ENCODE data around the gene CAMTA2. TPM values are rescaled to one million over a fixed set of nuclear protein-coding genes. Genes with fewer than 3 reads are reported as not detected.
A peak's percentile ranks its signal among the peaks of the same experiment; 100 is the strongest.

CAMTA2 gene
- total and polyA plus RNA-seq, 9 of the 15 experiments (the other 6 are each of a cell fraction or from before 2014, with no cell fraction given): 0.24 to 25.1 (median 6.3) TPM

DNA sequence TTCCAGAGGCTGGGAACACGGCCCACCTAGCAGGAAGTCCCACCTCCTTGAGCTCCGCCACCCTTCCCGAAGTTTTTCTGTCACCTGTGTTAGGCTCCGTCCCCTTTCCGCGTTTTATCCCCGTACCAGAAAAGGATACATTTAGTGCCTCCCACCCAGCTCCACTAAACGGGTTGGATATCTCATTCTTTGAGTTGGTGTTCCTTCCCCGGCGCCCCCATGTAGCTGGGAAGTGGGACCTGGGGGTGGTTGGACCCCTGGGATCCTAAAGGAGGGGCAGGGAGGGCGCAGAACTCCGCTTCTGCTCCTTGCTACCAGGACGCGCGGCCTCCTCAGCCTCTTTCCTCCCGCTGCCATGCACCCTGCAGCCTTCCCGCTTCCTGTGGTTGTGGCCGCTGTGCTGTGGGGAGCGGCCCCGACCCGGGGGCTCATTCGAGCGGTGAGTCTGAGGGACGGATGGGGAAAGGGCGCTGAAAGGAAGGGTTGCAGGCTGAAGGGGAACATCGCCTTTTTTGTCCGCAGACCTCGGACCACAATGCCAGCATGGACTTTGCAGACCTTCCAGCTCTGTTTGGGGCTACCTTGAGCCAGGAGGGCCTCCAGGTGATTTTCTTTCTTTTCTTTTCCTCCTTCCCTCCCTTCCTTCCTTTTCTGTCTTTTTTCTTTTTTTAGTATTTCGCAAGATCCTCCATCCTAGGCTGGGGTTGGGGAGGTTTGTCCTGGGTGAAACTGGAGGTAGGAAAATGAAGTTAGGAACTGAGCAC, 46.7 kb downstream of the CAMTA2 start:
- Histone ChIP-seq H3K79me2 (ENCODE audit: control insufficient read depth, insufficient read depth, low read length) (peaks cover 71% of the 10 kb centered on the region), H3K4me3 (peak overlapping the region; percentile 96), H4K20me1 (replicated peaks; ENCODE audit: control insufficient read depth, insufficient read depth, low read length) (peaks cover 8% of the 10 kb centered on the region; the same call in 1 of the 2 replicates), H3K9me3 (replicated peaks; ENCODE audit: control insufficient read depth, insufficient read depth, low read depth, low read length) (no peaks in the 10 kb centered on the region), H2AFZ (ENCODE audit: low read depth, low read length) (peak overlapping the region; percentile 89), H3K9ac (ENCODE audit: insufficient read depth in 1 of 2, low read depth in 2 of 2, low read length in 2 of 2) (peak overlapping the region; percentile 95 to 98), H3K27me3 (ENCODE audit: control insufficient read depth in 2 of 2, insufficient read depth in 2 of 2, low read length in 2 of 2) (no peaks in the 10 kb centered on the region), H3K4me1 (replicated peaks in 1 of 2; ENCODE audit: control insufficient read depth in 2 of 2, insufficient read depth in 2 of 2, low read length in 2 of 2) (peaks cover 26 to 30% of the 10 kb centered on the region in 2 experiments; a peak in 4 of 5 replicates), H3K27ac (ENCODE audit: extremely low read depth, low read depth, low read length) (peak overlapping the region; percentile 90), H3K9me1 (ENCODE audit: control insufficient read depth, insufficient read depth, low read length) (no peaks in the 10 kb centered on the region), H3K4me2 (ENCODE audit: insufficient read depth, low read length) (peak overlapping the region; percentile 96), H3K36me3 (ENCODE audit: control insufficient read depth, insufficient read depth, low read length) (peaks cover 70% of the 10 kb centered on the region)
- ATAC-seq: peak; percentile 35
- 1% methylated on average over 21 of the region's 29 CpGs for WGBS (ENCODE audit: insufficient coverage, low coverage, missing lambda C conversion rate)
- DNase-seq (ENCODE audit: extremely low read depth in 1 of 4, low spot score in 3 of 4): peak; percentile 55 to 81 (median 64)
- in situ Hi-C loops (cut with MboI) (no loop called here), intact Hi-C loops (cut with micrococcal nuclease) (no loop called here)
- TSS peak; percentile 79 for BruUV-seq (replicated peaks)
- no peak for FAIRE-seq
- CTCF ChIA-PET (ENCODE audit: low intra/inter-chr PET ratio): interaction anchor here (0.6 kb wide), 1 partner anchor 47 kb away, joined by 3 read pairs; the partner anchor contains the start of gene CAMTA2
- POLR2A ChIA-PET: interaction anchor here (0.6 to 1.6 kb wide), 11 partner anchors 9 to 161 kb away, joined by 3 to 20 read pairs (median 4); partner anchors contain the start of genes ENO3, PFN1 and SPAG7
- TF ChIP-seq, protein P1, sequence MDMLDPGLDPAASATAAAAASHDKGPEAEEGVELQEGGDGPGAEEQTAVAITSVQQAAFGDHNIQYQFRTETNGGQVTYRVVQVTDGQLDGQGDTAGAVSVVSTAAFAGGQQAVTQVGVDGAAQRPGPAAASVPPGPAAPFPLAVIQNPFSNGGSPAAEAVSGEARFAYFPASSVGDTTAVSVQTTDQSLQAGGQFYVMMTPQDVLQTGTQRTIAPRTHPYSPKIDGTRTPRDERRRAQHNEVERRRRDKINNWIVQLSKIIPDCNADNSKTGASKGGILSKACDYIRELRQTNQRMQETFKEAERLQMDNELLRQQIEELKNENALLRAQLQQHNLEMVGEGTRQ (CRISPR knock-in tag; IDR thresholded peaks at IDR 0.05): no peak
- TF ChIP-seq GABPA (tag; conservative IDR thresholded peaks at IDR 0.05; ENCODE audit: low read depth) (peak; percentile 81), POLR2G (IDR thresholded peaks at IDR 0.05; ENCODE audit: low read depth, low read length) (peak; percentile 75), PHF20 (IDR thresholded peaks at IDR 0.05; ENCODE audit: partially characterized antibody) (peak; percentile 46), RBBP5 (IDR thresholded peaks at IDR 0.05; ENCODE audit: borderline replicate concordance, insufficient read depth, low read length, poor library complexity, severe bottlenecking) (peak; percentile 11), DACH1 (IDR thresholded peaks at IDR 0.05; ENCODE audit: partially characterized antibody) (no peak), EGR1 (conservative IDR thresholded peaks at IDR 0.05) (0 out of 2 replicates have a peak, but pooled peaks have one; percentile 7), CC2D1A (IDR thresholded peaks at IDR 0.05) (0 out of 2 replicates have a peak, but pooled peaks have one; percentile 11), POLR2H (tag; IDR thresholded peaks at IDR 0.05; ENCODE audit: low read depth) (no peak), GTF2A2 (tag; IDR thresholded peaks at IDR 0.05) (no peak), ZNF561 (CRISPR knock-in tag; conservative IDR thresholded peaks at IDR 0.05) (no peak), ETV5 (CRISPR knock-in tag; IDR thresholded peaks at IDR 0.05; ENCODE audit: low read depth) (0 out of 2 replicates have a peak, but pooled peaks have one; percentile 28)
- TF ChIP-seq, protein P2, sequence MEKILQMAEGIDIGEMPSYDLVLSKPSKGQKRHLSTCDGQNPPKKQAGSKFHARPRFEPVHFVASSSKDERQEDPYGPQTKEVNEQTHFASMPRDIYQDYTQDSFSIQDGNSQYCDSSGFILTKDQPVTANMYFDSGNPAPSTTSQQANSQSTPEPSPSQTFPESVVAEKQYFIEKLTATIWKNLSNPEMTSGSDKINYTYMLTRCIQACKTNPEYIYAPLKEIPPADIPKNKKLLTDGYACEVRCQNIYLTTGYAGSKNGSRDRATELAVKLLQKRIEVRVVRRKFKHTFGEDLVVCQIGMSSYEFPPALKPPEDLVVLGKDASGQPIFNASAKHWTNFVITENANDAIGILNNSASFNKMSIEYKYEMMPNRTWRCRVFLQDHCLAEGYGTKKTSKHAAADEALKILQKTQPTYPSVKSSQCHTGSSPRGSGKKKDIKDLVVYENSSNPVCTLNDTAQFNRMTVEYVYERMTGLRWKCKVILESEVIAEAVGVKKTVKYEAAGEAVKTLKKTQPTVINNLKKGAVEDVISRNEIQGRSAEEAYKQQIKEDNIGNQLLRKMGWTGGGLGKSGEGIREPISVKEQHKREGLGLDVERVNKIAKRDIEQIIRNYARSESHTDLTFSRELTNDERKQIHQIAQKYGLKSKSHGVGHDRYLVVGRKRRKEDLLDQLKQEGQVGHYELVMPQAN (IDR thresholded peaks at IDR 0.05; ENCODE audit: borderline replicate concordance): peak; percentile 54; the same call in 1 of the 2 replicates
- TF ChIP-seq, protein P3, sequence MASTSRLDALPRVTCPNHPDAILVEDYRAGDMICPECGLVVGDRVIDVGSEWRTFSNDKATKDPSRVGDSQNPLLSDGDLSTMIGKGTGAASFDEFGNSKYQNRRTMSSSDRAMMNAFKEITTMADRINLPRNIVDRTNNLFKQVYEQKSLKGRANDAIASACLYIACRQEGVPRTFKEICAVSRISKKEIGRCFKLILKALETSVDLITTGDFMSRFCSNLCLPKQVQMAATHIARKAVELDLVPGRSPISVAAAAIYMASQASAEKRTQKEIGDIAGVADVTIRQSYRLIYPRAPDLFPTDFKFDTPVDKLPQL (IDR thresholded peaks at IDR 0.05; ENCODE audit: extremely low read depth, insufficient read length): no peak
- TF ChIP-seq, protein P4, sequence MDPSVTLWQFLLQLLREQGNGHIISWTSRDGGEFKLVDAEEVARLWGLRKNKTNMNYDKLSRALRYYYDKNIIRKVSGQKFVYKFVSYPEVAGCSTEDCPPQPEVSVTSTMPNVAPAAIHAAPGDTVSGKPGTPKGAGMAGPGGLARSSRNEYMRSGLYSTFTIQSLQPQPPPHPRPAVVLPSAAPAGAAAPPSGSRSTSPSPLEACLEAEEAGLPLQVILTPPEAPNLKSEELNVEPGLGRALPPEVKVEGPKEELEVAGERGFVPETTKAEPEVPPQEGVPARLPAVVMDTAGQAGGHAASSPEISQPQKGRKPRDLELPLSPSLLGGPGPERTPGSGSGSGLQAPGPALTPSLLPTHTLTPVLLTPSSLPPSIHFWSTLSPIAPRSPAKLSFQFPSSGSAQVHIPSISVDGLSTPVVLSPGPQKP (CRISPR knock-in tag; IDR thresholded peaks at IDR 0.05): no peak
